HFFc6 (cell line): ENCODE data around the gene SPOCK1. TPM values are rescaled to one million over a fixed set of nuclear protein-coding genes. Genes with fewer than 3 reads are reported as not detected.

Experiments used
- DNase-seq: peaks from one replicate; pipeline ENCODE4 v3.0.0-alpha.2; 2018
- H3K27ac Mint-ChIP-seq: 2 replicates; pipeline ENCODE4 v1.8.0; 2020; ENCODE audit warnings: mild to moderate bottlenecking, mixed read lengths
- H3K27me3 Mint-ChIP-seq: 2 replicates; pipeline ENCODE4 v1.8.0; 2021; ENCODE audit warnings: mild to moderate bottlenecking, moderate library complexity, mixed read lengths; ENCODE audit not compliant: insufficient read depth
- H3K36me3 Mint-ChIP-seq: 2 replicates; pipeline ENCODE4 v1.8.0; 2021; ENCODE audit warnings: low read depth, mixed read lengths
- H3K4me1 Mint-ChIP-seq: 2 replicates; pipeline ENCODE4 v1.8.0; 2020; ENCODE audit warnings: low read depth, mixed read lengths
- H3K4me3 Mint-ChIP-seq: 2 replicates; pipeline ENCODE4 v1.8.0; 2020; ENCODE audit warnings: mild to moderate bottlenecking, moderate library complexity, mixed read lengths
- H3K9me3 Mint-ChIP-seq: 2 replicates; pipeline ENCODE4 v1.8.0; 2020; ENCODE audit warnings: mild to moderate bottlenecking, mixed read lengths
- CTCF ChIP-seq: fragments of 200-600 bp; sonication (generic); IDR thresholded peaks from 2 replicates; pipeline ENCODE4 v1.5.0; 2021; ENCODE audit warnings: antibody characterized with exemption, mild to moderate bottlenecking
- total RNA-seq, 6 experiments: library from RNA; stranded (reverse); fragmentation: NEBNext Ultra II Directional; extraction: Animal tissue kit (Norgen Biotek cat#: 25700); gene quantifications; 2 replicates in 1 of 6; 3 replicates in 5 of 6; pipeline ENCODE4 v1.2.3, GENCODE V29; 2021

Gene SPOCK1
- total RNA-seq, 6 experiments from 2014 or later = 111 to 170 (median 125) TPM

GRCh38 chr5:137433539-137433938 lies 65.6 kb downstream of the SPOCK1 start:
- Mint-ChIP-seq H3K9me3 (no peaks in the 10 kb centered on the region), H3K27ac (no peak overlapping the region), H3K27me3 (no peaks in the 10 kb centered on the region; the same call in 1 of the 2 replicates), H3K4me3 (no peak overlapping the region), H3K36me3 (no peaks in the 10 kb centered on the region; the same call in 1 of the 2 replicates), H3K4me1 (peaks cover 21% of the 10 kb centered on the region)
- no peak for TF ChIP-seq CTCF
- DNase-seq = no peak

- Mint-ChIP-seq H3K4me3 (no peak overlapping the region), H3K4me1 (peaks cover 21% of the 10 kb centered on the region), H3K27ac (no peak overlapping the region), H3K9me3 (no peaks in the 10 kb centered on the region), H3K36me3 (no peaks in the 10 kb centered on the region; the same call in 1 of the 2 replicates), H3K27me3 (no peaks in the 10 kb centered on the region; the same call in 1 of the 2 replicates)
- TF ChIP-seq CTCF = no peak
- DNase-seq = no peak
Observed at GRCh38 chr5:137432376-137432775, 66.8 kb downstream of the SPOCK1 start.

GRCh38 chr5:137431051-137431450 lies 68.1 kb downstream of the SPOCK1 start:
- Mint-ChIP-seq H3K27me3 (no peaks in the 10 kb centered on the region; the same call in 1 of the 2 replicates), H3K9me3 (no peaks in the 10 kb centered on the region), H3K36me3 (no peaks in the 10 kb centered on the region; the same call in 1 of the 2 replicates), H3K27ac (peak overlapping the region; percentile 36; the same call in 1 of the 2 replicates), H3K4me3 (no peak overlapping the region), H3K4me1 (peaks cover 16% of the 10 kb centered on the region)
- no peak for DNase-seq
- TF ChIP-seq CTCF = no peak

- peak; percentile 83 for DNase-seq
- H3K27ac Mint-ChIP-seq = peak overlapping the region; percentile 88
- H3K27me3 Mint-ChIP-seq = no peaks in the 10 kb centered on the region
- H3K4me3 Mint-ChIP-seq = peak overlapping the region; percentile 70
- H3K9me3 Mint-ChIP-seq = peaks cover 10% of the 10 kb centered on the region
- no peaks in the 10 kb centered on the region; the same call in 1 of the 2 replicates for H3K36me3 Mint-ChIP-seq
- TF ChIP-seq CTCF = no peak
- H3K4me1 Mint-ChIP-seq = peaks cover 29% of the 10 kb centered on the region
Observed at GRCh38 chr5:137415231-137415681, 83.9 kb downstream of the SPOCK1 start.

GRCh38 chr5:137414112-137414755 lies 84.9 kb downstream of the SPOCK1 start:
- no peak for DNase-seq
- Mint-ChIP-seq H3K27ac (peak overlapping the region; percentile 5; the same call in 1 of the 2 replicates), H3K36me3 (no peaks in the 10 kb centered on the region; the same call in 1 of the 2 replicates), H3K4me1 (peaks cover 29% of the 10 kb centered on the region), H3K9me3 (peaks cover 5% of the 10 kb centered on the region; the same call in 1 of the 2 replicates), H3K4me3 (peak overlapping the region; percentile 70; the same call in 1 of the 2 replicates), H3K27me3 (no peaks in the 10 kb centered on the region)
- no peak for TF ChIP-seq CTCF
